Adipocyte (in vitro differentiated cells): ENCODE measurements around the gene ASTL.

ENCODE experiments used
- DNase-seq: peaks from one replicate; pipeline ENCODE4 v3.0.0-alpha.2; 2015; ENCODE audit warnings: low read depth
- H3K27me3 ChIP-seq: replicated peaks from 2 replicates; pipeline ENCODE4 v1.7.0; 2013; ENCODE audit warnings: mild to moderate bottlenecking, low read length, moderate library complexity; ENCODE audit not compliant: control insufficient read depth, insufficient read depth
- H3K36me3 ChIP-seq: 2 replicates; pipeline ENCODE4 v1.7.0; 2013; ENCODE audit warnings: low read length, mild to moderate bottlenecking, moderate library complexity; ENCODE audit not compliant: control insufficient read depth, insufficient read depth, severe bottlenecking
- H3K4me1 ChIP-seq: 2 replicates; pipeline ENCODE4 v1.7.0; 2013; ENCODE audit warnings: mild to moderate bottlenecking, low read length, moderate library complexity; ENCODE audit not compliant: control insufficient read depth, insufficient read depth
- H3K4me3 ChIP-seq: 2 replicates; pipeline ENCODE4 v1.7.0; 2013; ENCODE audit warnings: mild to moderate bottlenecking, low read length, moderate library complexity
- H3K9ac ChIP-seq: 2 replicates; pipeline ENCODE4 v1.7.0; 2013; ENCODE audit warnings: mild to moderate bottlenecking, low read length, moderate library complexity
- H3K9me3 ChIP-seq: 2 replicates; pipeline ENCODE4 v1.7.0; 2013; ENCODE audit warnings: mild to moderate bottlenecking, low read length, moderate library complexity; ENCODE audit not compliant: control insufficient read depth

ASTL gene

DNA sequence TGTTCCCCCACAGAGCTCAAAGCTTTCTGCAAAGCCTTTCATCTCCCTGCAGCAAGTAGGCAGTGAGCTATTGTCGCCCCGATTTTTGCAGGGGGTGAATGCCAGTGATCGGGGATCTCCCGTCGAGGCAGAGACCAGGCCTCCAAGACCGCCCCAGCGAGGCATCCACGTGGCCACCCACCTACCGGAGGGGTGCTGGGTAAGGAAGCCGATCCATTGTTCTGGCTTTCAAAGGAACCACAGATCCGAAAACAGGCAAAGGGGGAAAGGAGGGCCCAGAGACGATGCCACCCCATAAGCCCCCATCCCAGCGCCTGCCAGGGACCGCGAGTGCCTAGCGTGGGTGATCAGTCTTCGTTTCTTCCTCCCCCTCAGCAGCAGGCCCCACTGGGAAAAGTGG is 24.4 kb downstream of the ASTL start:
- H3K4me3 ChIP-seq: no peak overlapping the region
- peaks cover 37% of the 10 kb centered on the region for H3K27me3 ChIP-seq

DNA sequence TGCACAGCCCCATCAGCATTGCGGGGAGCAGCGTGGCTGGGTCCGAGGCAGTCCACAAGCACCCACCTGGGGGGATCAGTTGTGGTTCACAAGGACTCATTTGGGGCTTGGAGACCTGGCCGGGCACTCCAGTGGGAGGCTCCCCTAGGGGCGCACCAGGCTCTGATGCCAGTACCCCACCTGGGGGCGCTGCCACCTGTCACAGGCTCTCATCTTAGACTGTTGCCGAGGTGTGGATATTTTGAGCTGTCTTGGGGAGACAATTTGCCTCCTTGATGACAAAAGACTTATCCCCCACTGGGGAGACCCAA is 25.0 kb downstream of the ASTL start:
- peaks cover 11% of the 10 kb centered on the region for H3K4me1 ChIP-seq
- no peak overlapping the region for H3K9ac ChIP-seq
- no peak for DNase-seq
- peaks cover 37% of the 10 kb centered on the region for H3K27me3 ChIP-seq
- no peaks in the 10 kb centered on the region for H3K36me3 ChIP-seq
- no peak overlapping the region for H3K4me3 ChIP-seq
- H3K9me3 ChIP-seq: no peaks in the 10 kb centered on the region

More for the DNA sequence above, 24.4 kb downstream of the ASTL start:
- Histone ChIP-seq H3K36me3 (no peaks in the 10 kb centered on the region), H3K4me1 (peaks cover 5% of the 10 kb centered on the region), H3K9me3 (no peaks in the 10 kb centered on the region), H3K9ac (no peak overlapping the region)
- DNase-seq: no peak

DNA sequence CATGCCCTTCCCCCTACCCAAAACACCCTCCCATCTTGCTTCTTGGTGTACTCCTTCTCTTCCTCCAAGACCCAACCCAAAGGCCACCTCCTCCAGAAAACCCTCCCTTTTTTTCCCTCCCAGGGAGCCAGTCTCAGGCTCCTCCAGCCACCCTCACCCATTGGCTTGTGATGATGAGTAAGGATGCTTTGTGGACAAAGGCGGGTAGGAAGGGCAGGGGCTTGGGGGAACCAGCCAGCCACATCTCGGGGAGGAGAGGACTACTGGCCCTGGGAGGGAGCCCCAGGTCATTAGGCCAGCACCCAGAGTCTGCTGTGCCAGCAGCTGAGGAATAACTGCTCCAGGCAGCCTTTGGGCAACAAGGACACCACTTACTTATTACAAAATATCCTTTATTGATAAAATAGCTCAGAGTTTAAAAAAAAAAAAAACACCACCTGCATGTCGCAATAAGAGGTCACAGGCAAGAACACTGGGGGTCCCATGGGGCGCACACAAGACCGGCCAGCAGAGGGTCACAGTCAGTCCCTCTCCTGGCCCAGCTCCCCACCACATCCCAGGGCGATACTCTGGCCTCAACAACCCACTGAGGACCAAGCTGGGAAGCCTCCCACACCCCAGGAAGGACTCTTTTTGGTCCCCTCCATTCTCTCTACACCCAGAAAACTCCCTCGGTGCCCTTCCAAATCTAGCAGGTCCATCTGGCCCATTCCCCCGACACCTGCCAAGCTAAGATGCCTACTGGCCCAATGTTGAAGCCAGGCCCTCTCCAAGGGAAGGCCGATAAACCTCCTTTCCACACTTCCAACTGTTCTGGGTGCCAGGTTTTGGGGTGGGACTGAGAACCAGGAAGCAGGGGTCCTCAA is 25.6 kb downstream of the ASTL start:
- Histone ChIP-seq H3K4me3 (no peak overlapping the region), H3K4me1 (peaks cover 11% of the 10 kb centered on the region), H3K36me3 (no peaks in the 10 kb centered on the region), H3K27me3 (peaks cover 36% of the 10 kb centered on the region), H3K9me3 (no peaks in the 10 kb centered on the region), H3K9ac (no peak overlapping the region)
- DNase-seq: no peak

DNA sequence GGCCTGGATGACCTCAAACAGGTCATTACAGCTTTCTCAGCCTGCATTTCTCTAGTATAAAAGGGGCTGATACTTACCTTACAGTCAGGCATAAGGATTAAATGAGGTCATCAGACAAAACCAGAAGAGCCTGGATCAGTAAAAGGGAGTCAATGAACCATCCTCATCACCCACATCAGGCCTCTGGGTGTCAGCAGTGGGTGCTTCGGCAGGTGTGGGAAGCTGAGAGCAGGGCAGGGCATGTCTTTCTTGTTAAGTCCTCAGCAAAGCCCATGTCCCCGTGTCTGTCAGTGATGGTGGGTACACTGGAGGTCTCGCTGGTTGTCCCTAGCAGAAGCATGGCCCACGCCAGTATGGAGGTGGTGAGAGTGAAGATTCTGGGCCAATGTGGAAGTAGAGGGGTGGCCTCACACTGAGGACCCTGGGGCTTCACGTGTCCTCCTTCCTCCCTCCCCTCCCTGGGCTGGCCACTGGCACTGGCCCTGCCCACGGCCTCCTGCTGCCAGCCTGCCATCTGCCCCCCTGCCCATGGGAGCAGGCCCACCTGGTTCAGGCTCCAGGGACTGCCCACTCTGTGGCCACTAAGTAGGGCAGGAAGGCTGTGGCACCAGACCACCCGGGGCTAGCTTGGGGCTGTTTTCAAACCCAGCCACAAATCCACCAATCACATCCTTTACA is 26.3 kb downstream of the ASTL start:
- Histone ChIP-seq H3K4me1 (peaks cover 11% of the 10 kb centered on the region), H3K9me3 (no peaks in the 10 kb centered on the region), H3K27me3 (peaks cover 32% of the 10 kb centered on the region), H3K9ac (no peak overlapping the region), H3K4me3 (no peak overlapping the region), H3K36me3 (no peaks in the 10 kb centered on the region)
- no peak for DNase-seq

DNA sequence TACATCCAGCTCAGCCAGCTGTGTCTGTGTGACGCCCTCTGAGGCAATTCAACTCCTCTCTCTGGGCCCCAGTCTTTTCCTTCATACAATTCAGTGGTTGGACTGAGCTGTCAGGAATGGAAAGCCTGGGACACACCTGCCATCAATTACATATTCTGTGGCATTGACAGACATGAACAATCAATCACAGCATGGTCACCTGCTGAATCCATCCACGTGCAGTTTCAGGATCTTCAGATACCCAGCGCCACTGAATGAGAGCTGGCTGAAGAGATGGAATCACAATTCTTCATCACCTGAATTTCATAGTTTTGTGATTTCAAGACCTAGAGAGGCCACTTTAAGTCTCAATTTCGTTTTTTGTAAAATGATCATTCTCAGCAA is 27.1 kb downstream of the ASTL start:
- Histone ChIP-seq H3K36me3 (no peaks in the 10 kb centered on the region), H3K9me3 (no peaks in the 10 kb centered on the region), H3K27me3 (peaks cover 32% of the 10 kb centered on the region), H3K4me1 (peaks cover 11% of the 10 kb centered on the region), H3K9ac (no peak overlapping the region), H3K4me3 (no peak overlapping the region)
- no peak for DNase-seq

DNA sequence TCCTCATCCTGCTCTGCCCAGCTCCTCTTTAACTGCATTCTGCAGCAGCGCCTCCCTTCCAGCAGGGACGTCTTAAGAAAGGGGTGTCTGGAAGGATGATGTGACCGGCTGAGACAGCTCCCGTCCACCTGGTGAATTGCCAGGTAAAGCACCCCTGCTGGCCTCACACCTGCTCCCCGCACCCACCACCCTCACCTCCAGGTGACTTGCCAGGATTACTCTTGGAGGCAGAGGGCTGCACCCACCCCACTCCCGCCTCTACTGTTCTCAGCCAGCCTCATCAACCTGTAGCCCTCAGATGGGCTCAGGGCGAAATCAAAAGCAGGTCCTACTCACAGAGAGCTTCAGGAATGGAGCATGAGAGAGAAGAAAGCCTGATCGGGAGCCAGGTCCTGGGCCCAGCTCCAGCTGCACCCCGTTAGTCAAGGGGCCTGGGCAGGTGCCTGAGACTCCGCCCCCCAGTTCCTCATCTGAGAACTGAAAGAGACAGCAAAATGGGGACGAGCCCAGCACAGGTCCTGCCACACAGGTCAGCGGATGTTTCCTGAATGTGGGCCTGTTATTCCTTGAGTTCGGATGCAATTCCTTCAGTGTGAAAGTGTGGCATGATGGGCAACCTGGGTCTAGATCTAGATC is 27.6 kb downstream of the ASTL start:
- H3K9me3 ChIP-seq: peaks cover 3% of the 10 kb centered on the region
- H3K9ac ChIP-seq: no peak overlapping the region
- no peak overlapping the region for H3K4me3 ChIP-seq
- H3K4me1 ChIP-seq: peaks cover 11% of the 10 kb centered on the region
- peaks cover 32% of the 10 kb centered on the region for H3K27me3 ChIP-seq
- DNase-seq: no peak
- H3K36me3 ChIP-seq: no peaks in the 10 kb centered on the region

DNA sequence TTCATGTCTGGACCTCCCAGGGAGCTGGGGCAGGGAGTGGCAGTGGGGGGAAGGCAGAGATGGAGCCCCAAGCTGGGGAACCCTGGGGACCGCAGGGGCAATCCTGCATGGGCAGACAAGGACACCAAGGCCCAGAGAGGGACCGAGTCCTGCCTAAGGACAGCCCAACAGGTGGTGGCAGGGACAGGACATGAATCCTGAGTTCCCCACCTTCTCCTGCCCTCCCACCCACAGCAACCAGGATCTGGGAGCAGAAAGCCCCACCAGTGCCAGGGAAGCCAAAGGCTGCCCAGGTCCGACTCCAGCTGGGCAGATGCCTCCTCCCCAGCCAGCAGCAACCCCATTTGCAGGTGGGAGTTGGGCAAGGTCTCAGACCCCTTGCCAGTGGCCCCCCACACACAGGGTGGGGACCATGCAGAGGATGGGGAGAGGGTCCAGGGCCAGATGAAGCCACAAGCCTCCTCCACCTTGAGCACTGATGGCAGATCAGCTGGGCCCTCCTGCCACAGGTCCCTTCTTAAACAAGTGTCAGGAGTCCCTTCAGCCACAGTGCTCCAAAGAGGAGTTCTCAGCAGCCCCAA is 28.3 kb downstream of the ASTL start:
- DNase-seq: no peak
- peaks cover 11% of the 10 kb centered on the region for H3K4me1 ChIP-seq

DNA sequence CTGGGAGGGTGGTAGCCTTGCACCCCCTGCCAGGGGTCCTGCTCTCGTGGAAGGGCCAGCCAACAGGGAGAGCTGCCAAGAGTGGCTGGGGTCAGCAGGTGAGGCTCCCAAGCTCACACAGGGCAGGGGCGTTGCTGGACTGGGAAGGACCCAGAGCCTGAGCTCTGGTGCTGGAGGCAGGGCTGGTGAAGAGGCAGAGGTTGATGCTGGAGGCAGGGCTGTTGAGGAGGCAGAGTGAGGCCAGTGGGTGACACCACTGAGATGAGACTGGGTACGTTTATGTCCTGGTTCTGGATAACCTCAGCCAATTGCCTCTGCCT is 29.0 kb downstream of the ASTL start:
- DNase-seq: no peak
- peaks cover 31% of the 10 kb centered on the region for H3K27me3 ChIP-seq
- H3K4me3 ChIP-seq: no peak overlapping the region
- H3K36me3 ChIP-seq: no peaks in the 10 kb centered on the region
- peaks cover 11% of the 10 kb centered on the region for H3K4me1 ChIP-seq
- peaks cover 13% of the 10 kb centered on the region for H3K9me3 ChIP-seq
- H3K9ac ChIP-seq: no peak overlapping the region

More for the DNA sequence above, 28.3 kb downstream of the ASTL start:
- H3K36me3 ChIP-seq: no peaks in the 10 kb centered on the region
- no peak overlapping the region for H3K4me3 ChIP-seq
- H3K27me3 ChIP-seq: peaks cover 32% of the 10 kb centered on the region
- no peak overlapping the region for H3K9ac ChIP-seq
- peaks cover 10% of the 10 kb centered on the region for H3K9me3 ChIP-seq

DNA sequence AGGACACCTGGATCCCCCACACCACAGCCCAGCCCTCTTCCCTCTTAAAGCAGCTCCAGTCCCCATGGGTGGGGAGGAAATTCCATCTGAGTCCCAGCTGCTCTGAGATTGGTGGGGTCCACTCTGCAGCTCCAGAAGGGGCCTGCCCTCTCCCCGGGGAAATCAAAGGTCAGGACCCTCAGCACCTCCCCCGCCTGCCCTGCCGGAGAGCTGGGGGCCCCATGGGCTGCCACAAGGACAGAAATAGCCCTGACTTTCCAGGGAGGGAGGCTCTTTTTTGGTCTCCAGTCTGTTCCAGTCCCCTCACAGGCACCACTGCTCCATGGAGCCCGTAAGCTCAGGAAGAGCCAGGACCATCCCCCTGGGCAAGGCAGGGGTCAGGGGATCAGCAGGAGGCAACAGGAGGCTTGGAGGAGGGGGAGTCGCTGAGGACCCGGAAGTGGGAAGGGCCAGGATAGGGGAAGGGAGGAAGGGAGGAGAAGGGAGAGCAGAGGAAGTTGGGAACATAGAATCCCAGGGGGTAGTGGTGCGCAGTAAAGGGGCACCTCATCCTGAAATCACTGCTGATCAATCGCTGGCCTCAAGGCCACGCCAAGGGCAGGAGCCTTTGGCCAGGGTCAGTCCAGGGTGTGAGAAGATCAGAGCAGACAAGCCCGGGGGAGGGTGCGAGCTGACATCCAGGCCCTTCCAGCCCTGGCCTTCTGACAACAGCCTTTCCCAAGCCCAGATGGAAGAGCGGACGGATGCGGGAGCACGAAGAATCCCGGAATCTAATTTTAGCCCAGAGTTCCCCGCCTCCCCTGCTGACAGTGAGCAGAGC is 29.6 kb downstream of the ASTL start:
- no peak for DNase-seq
- no peak overlapping the region for H3K4me3 ChIP-seq
- H3K9ac ChIP-seq: no peak overlapping the region
- H3K9me3 ChIP-seq: peaks cover 13% of the 10 kb centered on the region
- peaks cover 26% of the 10 kb centered on the region for H3K27me3 ChIP-seq
- H3K36me3 ChIP-seq: no peaks in the 10 kb centered on the region
- H3K4me1 ChIP-seq: peaks cover 11% of the 10 kb centered on the region

DNA sequence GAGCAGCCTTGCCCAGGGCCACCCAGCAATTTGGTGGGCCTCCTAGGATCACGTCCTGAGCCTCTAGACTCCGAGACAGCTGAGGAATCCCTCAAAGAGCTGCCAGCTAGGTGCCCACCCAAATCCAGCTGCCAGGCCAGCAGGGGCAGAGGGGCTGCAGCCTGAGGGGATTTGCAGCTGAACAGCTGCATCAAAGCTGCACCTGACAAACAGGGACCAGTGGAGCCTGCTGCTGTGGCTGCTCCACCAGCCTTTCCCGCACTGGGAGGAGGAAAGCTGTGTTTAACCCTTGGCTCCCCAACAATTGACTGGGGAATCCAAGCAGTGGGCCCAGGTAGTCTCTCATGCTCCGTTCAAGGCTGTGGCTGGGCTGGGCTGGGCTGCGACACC is 30.2 kb downstream of the ASTL start:
- H3K9ac ChIP-seq: no peak overlapping the region
- peaks cover 26% of the 10 kb centered on the region for H3K27me3 ChIP-seq
- peaks cover 13% of the 10 kb centered on the region for H3K9me3 ChIP-seq
- no peak overlapping the region for H3K4me3 ChIP-seq
- peaks cover 11% of the 10 kb centered on the region for H3K4me1 ChIP-seq
- no peak for DNase-seq
- H3K36me3 ChIP-seq: no peaks in the 10 kb centered on the region

DNA sequence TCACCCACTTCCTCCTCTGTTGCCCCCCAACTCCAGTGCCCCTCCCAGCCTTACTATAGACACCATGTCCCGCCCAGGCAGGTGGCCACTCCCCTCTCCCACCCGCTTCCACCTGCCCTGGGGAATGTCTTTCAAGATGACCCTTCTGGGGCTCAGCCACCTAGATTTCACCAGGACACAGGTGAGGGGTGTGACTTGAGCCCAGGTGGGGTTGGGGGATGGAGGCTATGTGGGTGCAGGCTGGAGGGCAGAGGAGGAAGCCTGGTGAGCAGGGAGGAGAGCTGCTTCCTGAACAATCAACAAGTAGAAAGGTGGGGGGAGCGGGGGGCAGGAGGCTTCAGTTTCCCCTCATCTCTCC is 30.6 kb downstream of the ASTL start:
- H3K27me3 ChIP-seq: peaks cover 26% of the 10 kb centered on the region

More for the DNA sequence above, 30.6 kb downstream of the ASTL start:
- H3K4me3 ChIP-seq: no peak overlapping the region
- no peak overlapping the region for H3K9ac ChIP-seq
- DNase-seq: no peak
- peaks cover 13% of the 10 kb centered on the region for H3K9me3 ChIP-seq
- peaks cover 11% of the 10 kb centered on the region for H3K4me1 ChIP-seq
- H3K36me3 ChIP-seq: no peaks in the 10 kb centered on the region
